WERI-Rb-1 (cell line): ENCODE data around the gene GULP1.

Source experiments
- DNase-seq: peaks from one replicate; pipeline ENCODE4 v3.0.0-alpha.2; 2020
- H3K27ac ChIP-seq: fragments of 250-450 bp; sonication (Bioruptor Pico); 2 replicates; pipeline ENCODE4 v1.5.1; 2020; ENCODE audit warnings: mild to moderate bottlenecking, moderate library complexity
- H3K27me3 ChIP-seq: fragments of 250-450 bp; sonication (Bioruptor Pico); 2 replicates; pipeline ENCODE4 v1.5.1; 2021; ENCODE audit warnings: mild to moderate bottlenecking, low read depth, moderate library complexity; ENCODE audit not compliant: insufficient read depth, severe bottlenecking
- H3K36me3 ChIP-seq: fragments of 250-450 bp; sonication (Bioruptor Pico); 2 replicates; pipeline ENCODE4 v1.5.1; 2020; ENCODE audit warnings: mild to moderate bottlenecking, moderate library complexity
- H3K4me3 ChIP-seq: 2 replicates; pipeline ENCODE4 v1.5.1; 2011; ENCODE audit warnings: low read depth, mild to moderate bottlenecking, control low read depth, low read length
- H3K9me3 ChIP-seq: fragments of 250-450 bp; sonication (Bioruptor Pico); 2 replicates; pipeline ENCODE4 v1.5.1; 2021; ENCODE audit warnings: mild to moderate bottlenecking, moderate library complexity; ENCODE audit not compliant: severe bottlenecking
- TF ChIP-seq, protein P1 (sequence below): IDR thresholded peaks from 2 replicates; pipeline ENCODE4 v1.5.1; 2011; ENCODE audit warnings: low read depth, mild to moderate bottlenecking, control low read depth, inconsistent platforms, low read length

Gene GULP1

DNA sequence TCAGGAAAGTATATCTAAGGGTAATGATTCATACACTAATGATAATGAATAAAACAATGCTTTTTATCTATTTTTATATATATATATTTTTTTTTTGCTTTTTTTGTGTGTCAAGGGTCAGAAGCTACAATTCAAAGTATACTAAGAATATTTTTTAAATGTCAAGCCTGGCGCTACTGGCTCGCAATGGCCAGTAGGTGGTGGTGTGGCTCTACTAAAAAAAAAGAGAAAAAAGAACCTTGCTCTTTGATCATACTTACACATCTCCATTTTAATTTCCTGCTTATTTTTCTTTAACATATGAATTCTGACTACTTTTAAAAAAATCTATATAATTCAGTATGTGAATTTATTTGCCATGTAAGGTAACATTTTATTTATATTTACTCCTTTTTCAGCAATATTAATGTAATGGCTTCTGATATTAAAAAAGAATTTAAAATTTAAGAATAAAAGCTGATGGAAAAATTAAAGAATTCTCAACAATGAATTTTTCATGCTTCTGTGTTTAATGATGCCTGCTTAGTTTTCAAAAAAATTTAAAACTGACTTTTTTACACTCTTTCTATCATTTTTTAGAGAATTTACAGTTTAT is 232.9 kb downstream of the GULP1 start:
- no peak overlapping the region for H3K4me3 ChIP-seq
- no peaks in the 10 kb centered on the region for H3K36me3 ChIP-seq
- H3K27me3 ChIP-seq: no peaks in the 10 kb centered on the region
- no peaks in the 10 kb centered on the region for H3K9me3 ChIP-seq
- DNase-seq: peak; percentile 11
- TF ChIP-seq, protein P1, sequence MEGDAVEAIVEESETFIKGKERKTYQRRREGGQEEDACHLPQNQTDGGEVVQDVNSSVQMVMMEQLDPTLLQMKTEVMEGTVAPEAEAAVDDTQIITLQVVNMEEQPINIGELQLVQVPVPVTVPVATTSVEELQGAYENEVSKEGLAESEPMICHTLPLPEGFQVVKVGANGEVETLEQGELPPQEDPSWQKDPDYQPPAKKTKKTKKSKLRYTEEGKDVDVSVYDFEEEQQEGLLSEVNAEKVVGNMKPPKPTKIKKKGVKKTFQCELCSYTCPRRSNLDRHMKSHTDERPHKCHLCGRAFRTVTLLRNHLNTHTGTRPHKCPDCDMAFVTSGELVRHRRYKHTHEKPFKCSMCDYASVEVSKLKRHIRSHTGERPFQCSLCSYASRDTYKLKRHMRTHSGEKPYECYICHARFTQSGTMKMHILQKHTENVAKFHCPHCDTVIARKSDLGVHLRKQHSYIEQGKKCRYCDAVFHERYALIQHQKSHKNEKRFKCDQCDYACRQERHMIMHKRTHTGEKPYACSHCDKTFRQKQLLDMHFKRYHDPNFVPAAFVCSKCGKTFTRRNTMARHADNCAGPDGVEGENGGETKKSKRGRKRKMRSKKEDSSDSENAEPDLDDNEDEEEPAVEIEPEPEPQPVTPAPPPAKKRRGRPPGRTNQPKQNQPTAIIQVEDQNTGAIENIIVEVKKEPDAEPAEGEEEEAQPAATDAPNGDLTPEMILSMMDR: peak; percentile 33; the same call in 1 of the 2 replicates
- H3K27ac ChIP-seq: no peak overlapping the region

DNA sequence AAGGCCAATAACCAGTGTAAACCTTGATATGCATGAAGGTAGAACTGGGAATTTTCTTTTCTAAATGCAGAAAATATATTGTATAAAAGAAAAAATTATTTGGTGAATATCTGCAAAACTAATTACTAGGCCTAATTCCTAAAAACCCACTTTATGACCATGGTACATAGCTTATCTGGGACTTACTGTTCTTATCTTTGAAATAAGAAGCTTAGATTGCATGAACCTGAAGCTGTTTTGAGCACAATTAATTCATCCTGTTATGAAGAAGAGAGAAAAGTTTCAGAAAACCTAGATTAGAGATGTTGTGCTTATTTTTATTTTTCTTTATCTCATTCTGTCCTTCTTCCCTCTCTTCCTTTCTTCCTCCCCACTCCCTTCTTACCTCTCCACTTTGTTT is 235.0 kb downstream of the GULP1 start:
- TF ChIP-seq, protein P1: no peak
- DNase-seq: no peak
- Histone ChIP-seq H3K27me3 (no peaks in the 10 kb centered on the region), H3K9me3 (no peaks in the 10 kb centered on the region), H3K4me3 (no peak overlapping the region), H3K27ac (no peak overlapping the region), H3K36me3 (no peaks in the 10 kb centered on the region)

DNA sequence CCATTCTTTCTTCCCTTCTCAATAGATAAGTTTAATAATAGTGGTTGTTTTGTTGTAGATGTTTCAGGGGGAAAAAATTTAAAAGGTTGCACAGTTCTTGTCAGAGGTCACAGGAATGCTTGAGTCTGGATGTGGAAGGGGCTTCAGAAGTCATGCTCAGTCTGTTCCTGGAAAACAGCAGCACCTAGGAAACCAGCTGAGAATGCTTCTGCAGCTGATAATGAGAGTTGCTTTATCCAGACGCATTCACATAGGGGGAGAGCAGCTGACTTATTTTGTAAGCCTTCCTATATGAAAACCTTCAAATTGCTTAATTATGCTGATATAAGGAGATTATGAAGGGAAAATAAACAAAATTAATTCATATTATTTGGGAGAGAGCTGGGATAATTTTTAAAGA is 235.5 kb downstream of the GULP1 start:
- no peaks in the 10 kb centered on the region for H3K36me3 ChIP-seq
- H3K27ac ChIP-seq: no peak overlapping the region

DNA sequence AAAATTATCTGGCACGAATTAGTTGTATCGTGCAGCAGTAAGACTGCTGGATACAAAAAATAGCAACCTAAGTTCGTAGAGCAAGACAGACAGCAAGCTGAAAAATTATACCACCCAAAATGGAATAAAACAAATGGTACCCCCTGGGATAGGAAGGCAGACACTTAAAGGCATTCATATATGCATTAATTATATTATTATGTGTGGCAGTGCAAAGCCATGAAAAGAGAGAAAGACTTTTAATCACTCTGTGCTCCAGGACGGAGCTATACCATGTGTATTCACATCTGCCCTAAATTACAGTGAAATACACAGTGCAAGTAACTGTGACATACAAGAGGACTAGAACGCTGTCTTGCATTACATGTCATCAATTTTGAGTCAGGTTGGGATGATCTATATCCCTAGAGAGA is 235.9 kb downstream of the GULP1 start:
- H3K4me3 ChIP-seq: no peak overlapping the region
- DNase-seq: no peak
- TF ChIP-seq, protein P1: no peak
- H3K9me3 ChIP-seq: no peaks in the 10 kb centered on the region
- H3K27ac ChIP-seq: no peak overlapping the region
- H3K36me3 ChIP-seq: no peaks in the 10 kb centered on the region
- no peaks in the 10 kb centered on the region for H3K27me3 ChIP-seq

More for the DNA sequence above, 235.5 kb downstream of the GULP1 start:
- TF ChIP-seq, protein P1: no peak
- Histone ChIP-seq H3K4me3 (no peak overlapping the region), H3K27me3 (no peaks in the 10 kb centered on the region), H3K9me3 (no peaks in the 10 kb centered on the region)
- DNase-seq: no peak

DNA sequence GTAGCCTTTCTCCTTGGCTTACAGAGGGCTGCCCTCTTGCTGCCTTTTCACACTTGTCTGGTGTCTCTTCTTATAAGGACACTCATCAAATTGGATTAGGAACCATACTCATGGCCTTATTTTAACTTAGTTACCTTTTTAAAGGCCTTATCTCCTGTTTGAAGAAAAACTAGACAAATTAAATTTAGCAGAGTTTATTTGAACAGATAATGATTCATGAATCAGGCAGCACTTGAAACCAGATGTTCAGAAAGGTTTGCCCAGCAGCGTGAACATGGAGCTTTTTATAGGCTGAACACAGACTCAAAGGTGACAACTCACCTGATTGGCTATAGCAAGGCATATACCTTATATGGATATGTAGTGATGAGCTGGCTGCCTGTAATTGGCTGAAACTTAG is 238.0 kb downstream of the GULP1 start:
- Histone ChIP-seq H3K4me3 (no peak overlapping the region), H3K27me3 (no peaks in the 10 kb centered on the region), H3K9me3 (no peaks in the 10 kb centered on the region), H3K36me3 (no peaks in the 10 kb centered on the region), H3K27ac (no peak overlapping the region)
- TF ChIP-seq, protein P1: no peak
- DNase-seq: no peak

DNA sequence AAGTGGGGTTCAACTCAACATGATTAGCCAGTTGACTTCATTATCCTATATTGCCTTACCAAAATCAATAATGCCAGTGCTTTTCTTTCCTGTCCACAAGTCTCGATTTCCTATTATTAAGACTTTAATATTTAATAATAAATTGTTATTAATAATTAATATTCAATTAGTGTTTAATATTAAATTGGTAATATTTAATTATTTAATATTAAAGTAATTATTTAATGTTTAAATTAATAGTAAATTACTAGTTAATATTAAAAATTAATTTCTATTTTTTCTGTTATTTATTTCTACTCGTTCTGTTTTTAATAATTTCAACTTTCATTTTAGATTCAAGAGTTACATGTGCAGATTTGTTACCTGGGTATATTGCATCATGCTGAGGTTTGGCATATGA is 243.2 kb downstream of the GULP1 start:
- TF ChIP-seq, protein P1: no peak
- no peaks in the 10 kb centered on the region for H3K36me3 ChIP-seq
- H3K27me3 ChIP-seq: no peaks in the 10 kb centered on the region
- no peak overlapping the region for H3K4me3 ChIP-seq
- no peak for DNase-seq
- H3K27ac ChIP-seq: no peak overlapping the region
- H3K9me3 ChIP-seq: no peaks in the 10 kb centered on the region
